NB4 (cell line): ENCODE results near the gene PTGIS.

ENCODE experiments used
- CTCF ChIP-seq: IDR thresholded peaks from one replicate; pipeline ENCODE4 v1.5.1; 2012; ENCODE audit warnings: low read depth, low read length
- MAX ChIP-seq: IDR thresholded peaks from 2 replicates; pipeline ENCODE4 v1.6.1; 2011; ENCODE audit warnings: low read depth, low read length
- MYC ChIP-seq: IDR thresholded peaks from 2 replicates; pipeline ENCODE4 v1.6.1; 2011; ENCODE audit warnings: low read depth, low read length
- POLR2A ChIP-seq: IDR thresholded peaks from 2 replicates; pipeline ENCODE4 v1.6.1; 2011; ENCODE audit warnings: mild to moderate bottlenecking; ENCODE audit not compliant: insufficient read length; ENCODE audit errors: extremely low read depth

GRCh38 chr20:49592120-49592519, 24.2 kb upstream of the PTGIS start:
- TF ChIP-seq CTCF (no peak), POLR2A (no peak), MAX (no peak), MYC (no peak)
